HTR-8/SVneo (cell line): ENCODE data around the gene TXNL4A.

Experiments used
- DNase-seq: peaks from one replicate; pipeline ENCODE4 v3.0.0; 2011; ENCODE audit warnings: low spot score, mixed read lengths; ENCODE audit not compliant: insufficient read length
- FAIRE-seq: peaks from 2 replicates; lab custom pipeline; 2011; peaks lifted over from hg19 to GRCh38; lab: Jason Lieb, UNC

The TXNL4A gene

DNA sequence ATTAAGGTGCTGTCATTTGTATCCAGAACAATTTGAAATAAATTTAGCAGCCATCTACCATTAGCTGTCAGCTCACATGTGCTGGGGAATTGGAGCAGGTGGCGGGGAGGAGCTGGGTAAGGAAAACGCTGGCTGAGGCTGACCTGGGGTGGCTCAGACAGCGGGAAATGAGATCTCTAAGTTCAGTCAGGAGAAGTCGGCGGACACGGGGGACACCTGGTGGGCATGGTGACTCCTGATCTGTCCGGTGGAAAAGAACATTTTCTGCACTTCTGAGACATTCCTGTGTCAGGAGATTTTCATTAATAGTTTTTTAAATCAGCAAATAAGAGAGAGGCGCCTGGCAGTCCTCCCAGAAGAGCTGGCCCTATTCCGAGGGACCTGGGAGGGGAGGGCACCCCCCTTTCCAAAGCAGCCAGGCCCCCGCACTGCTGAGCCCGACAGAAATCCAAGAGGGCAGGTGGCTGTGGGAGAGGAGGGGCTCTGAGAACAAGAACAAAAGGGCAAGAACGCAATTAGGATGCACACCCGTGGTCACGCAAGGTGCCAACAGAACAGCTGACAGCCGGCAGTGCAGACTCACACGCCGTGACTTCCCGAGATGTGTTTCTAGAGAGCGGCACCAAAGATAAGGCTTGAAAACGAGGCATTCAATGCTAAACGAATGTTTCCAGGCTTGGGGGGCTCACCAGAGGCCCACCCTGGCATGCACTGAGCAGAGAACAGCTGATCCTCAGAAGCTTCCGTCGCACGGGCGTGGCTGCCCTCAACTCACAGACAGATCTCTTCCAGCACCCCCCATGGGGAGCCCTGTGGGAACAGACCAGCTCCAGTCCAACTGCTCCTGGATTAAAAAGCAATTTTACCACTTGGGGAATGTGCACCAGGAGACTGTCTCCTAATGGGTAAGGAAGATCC lies 63.3 kb downstream of the TXNL4A start:
- DNase-seq: no peak
- FAIRE-seq: no peak

DNA sequence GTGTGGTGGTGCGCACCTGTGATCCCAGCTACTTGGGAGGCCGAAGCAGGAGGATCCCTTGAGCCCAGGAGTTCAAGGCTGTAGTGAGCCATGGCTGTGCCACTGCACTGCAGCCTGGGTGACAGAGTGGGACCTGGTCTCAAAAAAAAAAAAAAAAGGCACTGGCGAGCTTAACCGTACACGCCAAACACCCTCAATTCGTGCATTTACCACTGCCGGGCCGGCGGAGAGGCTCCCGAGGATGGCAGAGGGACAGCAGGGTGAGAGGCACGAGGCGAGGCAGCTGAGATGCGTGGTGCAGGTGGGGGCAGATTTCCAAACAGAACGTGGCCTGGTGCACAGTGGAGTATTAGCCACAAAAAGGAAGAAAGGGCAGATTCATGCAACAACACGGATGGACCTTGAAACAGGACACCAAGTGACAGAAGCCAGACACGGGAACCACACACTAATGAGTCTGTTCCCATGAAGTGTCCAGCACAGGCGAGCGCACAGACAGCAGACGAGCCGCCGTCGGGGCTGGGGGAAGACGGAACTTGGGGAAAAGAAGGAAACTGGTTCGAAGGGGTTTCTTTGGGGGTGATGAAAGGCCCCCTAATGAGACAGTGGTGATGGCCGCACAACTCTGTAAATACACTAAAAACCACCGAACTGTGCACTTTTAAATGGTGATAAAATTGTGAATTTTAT lies 64.3 kb downstream of the TXNL4A start:
- FAIRE-seq: no peak
- no peak for DNase-seq

DNA sequence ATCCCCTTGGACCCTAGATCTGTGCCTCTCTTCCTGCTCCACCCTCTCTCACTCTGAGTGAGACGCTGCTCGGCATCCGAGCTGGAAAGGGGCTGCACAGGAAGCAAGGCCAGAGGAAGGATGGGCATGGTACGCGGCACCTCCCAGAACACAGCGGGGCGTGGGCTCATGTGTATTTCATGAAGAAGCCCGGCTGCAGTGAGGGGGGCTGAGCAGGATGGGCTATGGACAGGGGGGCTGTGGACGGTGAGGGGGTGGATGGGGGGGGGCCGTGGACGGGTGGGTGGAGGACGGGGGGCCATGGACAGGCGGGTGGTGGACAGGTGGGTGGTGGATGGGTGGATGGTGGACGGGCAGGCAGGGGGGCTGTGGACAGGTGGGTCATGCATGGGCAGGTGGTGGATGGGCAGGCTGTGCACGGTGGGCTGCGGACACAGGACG lies 65.4 kb downstream of the TXNL4A start:
- DNase-seq (no peak), FAIRE-seq (no peak)

DNA sequence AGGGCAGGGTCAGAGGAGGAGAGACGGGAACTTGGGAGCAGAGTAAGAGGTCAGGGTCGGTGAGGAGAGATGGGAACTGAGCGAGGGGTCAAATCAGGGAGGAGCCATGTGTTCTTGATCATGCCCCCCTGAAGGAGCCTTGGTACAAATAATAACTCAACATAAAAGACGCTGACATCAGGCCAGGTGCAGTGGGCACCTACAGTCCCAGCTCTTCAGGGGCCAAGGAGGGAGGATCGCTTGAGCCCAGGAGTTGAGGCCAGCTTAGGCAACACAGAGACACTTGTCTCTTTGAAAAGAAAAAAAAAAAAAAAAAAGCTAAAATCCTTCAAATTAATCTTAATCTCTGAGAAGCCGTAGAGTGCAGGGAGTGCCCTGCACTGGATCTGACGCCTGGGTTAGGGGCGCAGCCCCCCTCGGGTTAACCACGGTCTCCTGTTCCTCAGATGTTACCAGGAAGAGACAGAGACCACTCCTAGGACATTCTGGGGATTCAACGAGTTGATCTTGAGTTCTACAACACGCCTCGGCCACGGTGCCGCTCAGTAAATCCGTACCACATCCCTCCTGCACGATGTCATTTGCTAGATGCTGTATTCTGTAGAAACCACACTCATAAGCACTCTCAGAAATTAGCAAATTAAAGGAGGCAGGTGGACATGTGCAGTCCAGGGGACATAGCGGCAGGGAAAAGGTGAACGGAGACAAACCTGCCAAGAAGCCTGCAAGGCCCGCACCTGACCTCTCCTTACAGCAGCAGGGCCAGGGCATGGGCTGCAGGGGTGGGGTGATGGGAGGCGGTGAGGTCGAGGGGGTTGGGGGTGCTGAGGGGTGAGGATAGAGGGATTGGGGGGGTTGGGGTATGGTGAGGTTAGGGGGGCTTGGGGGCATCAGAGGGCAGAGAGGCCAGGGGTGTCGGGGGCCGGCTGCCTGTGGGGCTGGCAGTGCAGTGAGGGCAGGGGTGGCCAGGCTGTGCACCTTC lies 66.1 kb downstream of the TXNL4A start:
- DNase-seq: no peak
- FAIRE-seq: no peak
